ENCODE measurements around the gene CNIH1.
"Not testable (repeated sequence)": the region's sequence is repeated elsewhere in the genome, so short reads cannot be mapped to it uniquely, and the experiment has no call there.

CNIH1 gene

DNA sequence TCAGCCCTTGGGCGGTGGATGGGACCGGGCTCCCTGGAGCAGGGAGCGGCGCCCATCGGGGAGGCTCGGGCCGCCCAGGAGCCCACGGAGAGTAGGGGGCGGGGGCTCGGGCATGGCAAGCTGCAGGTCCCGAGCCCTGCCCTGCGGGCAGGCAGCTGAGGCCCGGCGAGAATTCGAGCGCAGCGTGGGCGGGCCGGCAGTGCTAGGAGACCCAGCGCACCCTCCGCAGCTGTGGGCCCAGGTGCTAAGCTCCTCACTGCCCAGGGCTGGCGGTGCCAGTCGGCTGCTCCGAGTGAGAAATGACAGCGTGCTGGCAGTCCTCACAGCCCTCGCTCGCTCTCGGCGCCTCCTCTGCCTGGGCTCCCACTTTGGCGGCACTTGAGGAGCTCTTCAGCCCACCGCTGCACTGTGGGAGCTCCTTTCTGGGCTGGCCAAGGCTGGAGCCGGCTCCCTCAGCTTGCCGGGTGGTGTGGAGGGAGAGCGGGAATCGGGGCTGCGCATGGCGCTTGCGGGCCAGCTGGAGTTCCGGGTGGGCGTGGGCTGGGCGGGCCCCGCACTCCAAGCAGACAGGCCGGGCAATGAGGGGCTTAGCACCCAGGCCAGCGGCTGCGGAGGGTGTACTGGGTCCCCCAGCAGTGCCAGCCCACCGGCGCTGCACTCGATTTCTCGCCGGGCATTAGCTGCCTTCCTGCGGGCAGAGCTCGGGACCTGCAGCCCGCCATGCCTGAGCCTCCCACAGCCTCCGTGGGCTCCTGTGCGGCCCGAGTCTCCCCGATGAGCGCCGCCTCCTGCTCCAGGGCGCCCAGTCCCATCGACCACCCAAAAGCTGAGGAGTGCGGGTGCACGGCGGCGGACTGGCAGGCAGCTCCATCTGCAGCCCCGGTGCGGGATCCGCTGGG is 47.9 kb downstream of the CNIH1 start:
- not testable (repeated sequence) for H3K9me3 ChIP-seq (ENCODE audit: control insufficient read depth in 2 of 2, low read length in 2 of 2); H3K36me3 ChIP-seq (ENCODE audit: control insufficient read depth in 2 of 2, insufficient read depth in 2 of 2, low read length in 2 of 2); H3K9ac ChIP-seq (ENCODE audit: low read depth in 1 of 2, low read length in 2 of 2); H3K27me3 ChIP-seq (ENCODE audit: control insufficient read depth in 2 of 2, insufficient read depth in 2 of 2, low read length in 2 of 2); H3K4me3 ChIP-seq (ENCODE audit: low read length in 2 of 2); H3K27ac ChIP-seq (ENCODE audit: low read depth in 2 of 2, low read length in 2 of 2); H3K4me1 ChIP-seq (ENCODE audit: control insufficient read depth in 2 of 2, insufficient read depth in 2 of 2, low read length in 2 of 2)

DNA sequence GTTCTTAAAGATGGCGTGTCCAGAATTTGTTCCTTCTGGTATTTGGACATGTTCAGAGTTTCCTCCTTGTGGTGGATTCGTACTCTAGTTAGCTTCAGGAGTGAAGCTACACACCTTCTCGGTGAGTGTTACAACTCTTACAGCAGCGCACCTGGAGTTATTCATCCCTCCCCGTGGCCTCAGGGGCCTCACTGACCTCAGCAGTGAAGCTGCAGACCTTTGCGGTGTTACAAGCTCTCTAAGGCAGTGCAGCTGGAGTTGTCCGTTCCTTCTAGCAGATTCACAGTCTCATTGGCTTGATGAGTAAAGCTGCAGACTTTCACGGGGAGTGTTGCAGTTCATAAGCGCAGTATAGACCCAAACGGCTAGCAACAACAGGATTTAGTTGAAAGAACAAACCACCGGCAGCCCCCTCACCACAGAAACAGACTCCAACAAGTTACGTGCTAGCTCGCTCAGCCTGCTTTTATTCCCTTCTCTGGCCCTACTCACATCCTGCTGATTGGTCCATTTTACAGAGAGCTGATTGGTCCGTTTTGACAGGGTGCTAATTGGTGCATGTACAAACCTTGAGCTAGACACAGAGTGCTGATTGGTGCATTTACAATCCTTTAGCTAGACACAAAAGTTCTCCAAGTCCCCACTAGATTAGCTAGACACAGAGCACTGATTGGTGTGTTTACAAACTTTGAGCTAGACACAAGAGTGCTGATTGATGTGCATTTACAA is 48.9 kb downstream of the CNIH1 start:
- Histone ChIP-seq H3K9me3 (ENCODE audit: control insufficient read depth in 2 of 2, low read length in 2 of 2) (no peaks in the 10 kb centered on the region), H3K27ac (ENCODE audit: low read depth in 2 of 2, low read length in 2 of 2) (no peak overlapping the region), H3K4me3 (ENCODE audit: low read length in 2 of 2) (no peak overlapping the region), H3K36me3 (ENCODE audit: control insufficient read depth in 2 of 2, insufficient read depth in 2 of 2, low read length in 2 of 2) (no peaks in the 10 kb centered on the region), H3K4me1 (ENCODE audit: control insufficient read depth in 2 of 2, insufficient read depth in 2 of 2, low read length in 2 of 2) (peaks cover 0 to under 1% of the 10 kb centered on the region in 2 donors), H3K27me3 (ENCODE audit: control insufficient read depth in 2 of 2, insufficient read depth in 2 of 2, low read length in 2 of 2) (no peaks in the 10 kb centered on the region), H3K9ac (ENCODE audit: low read depth in 1 of 2, low read length in 2 of 2) (no peak overlapping the region)

DNA sequence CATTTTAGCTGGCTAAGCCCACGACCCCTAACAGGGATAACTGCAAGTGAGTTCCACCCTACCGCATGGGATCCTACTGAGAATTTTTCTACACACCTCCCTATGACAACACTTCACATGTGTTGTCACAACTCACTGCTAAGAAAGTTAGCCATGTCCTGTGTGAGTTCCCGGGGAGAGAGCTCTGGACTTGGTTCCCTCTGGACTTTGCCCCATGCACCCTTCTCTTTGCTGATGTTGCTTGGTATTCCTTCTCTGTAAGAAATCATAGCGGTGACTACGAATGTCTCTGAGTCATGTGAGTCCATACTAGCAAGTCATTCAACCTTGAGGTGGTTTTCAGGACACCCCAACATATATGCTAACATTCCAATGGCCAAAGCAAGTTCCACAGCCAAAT is 53.8 kb downstream of the CNIH1 start:
- Histone ChIP-seq H3K9me3 (ENCODE audit: control insufficient read depth in 2 of 2, low read length in 2 of 2) (no peaks in the 10 kb centered on the region), H3K27ac (ENCODE audit: low read depth in 2 of 2, low read length in 2 of 2) (no peak overlapping the region), H3K36me3 (ENCODE audit: control insufficient read depth in 2 of 2, insufficient read depth in 2 of 2, low read length in 2 of 2) (no peaks in the 10 kb centered on the region), H3K9ac (ENCODE audit: low read depth in 1 of 2, low read length in 2 of 2) (no peak overlapping the region), H3K4me1 (ENCODE audit: control insufficient read depth in 2 of 2, insufficient read depth in 2 of 2, low read length in 2 of 2) (no peaks in the 10 kb centered on the region), H3K4me3 (ENCODE audit: low read length in 2 of 2) (no peak overlapping the region), H3K27me3 (ENCODE audit: control insufficient read depth in 2 of 2, insufficient read depth in 2 of 2, low read length in 2 of 2) (no peaks in the 10 kb centered on the region)

DNA sequence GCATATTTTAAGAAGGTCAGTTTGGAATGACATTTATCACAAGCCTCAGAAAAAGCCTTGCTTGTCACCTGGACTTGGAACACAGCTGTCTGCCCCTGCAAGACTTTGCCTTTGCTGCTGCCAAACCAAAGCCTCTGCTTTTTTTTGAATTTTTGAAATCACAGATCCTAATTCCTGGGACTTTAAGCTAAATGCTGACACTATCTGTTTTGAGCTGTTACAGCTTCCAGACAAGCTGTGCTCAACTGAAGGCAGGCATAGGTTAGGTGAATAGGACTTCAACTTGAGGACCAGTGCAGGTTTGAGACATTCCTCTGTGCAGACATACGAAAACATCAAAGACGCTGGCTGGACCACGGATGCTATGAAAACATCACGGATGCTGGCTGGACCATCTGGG is 55.6 kb downstream of the CNIH1 start:
- Histone ChIP-seq H3K36me3 (ENCODE audit: control insufficient read depth in 2 of 2, insufficient read depth in 2 of 2, low read length in 2 of 2) (no peaks in the 10 kb centered on the region), H3K9ac (ENCODE audit: low read depth in 1 of 2, low read length in 2 of 2) (no peak overlapping the region), H3K27ac (ENCODE audit: low read depth in 2 of 2, low read length in 2 of 2) (no peak overlapping the region), H3K27me3 (ENCODE audit: control insufficient read depth in 2 of 2, insufficient read depth in 2 of 2, low read length in 2 of 2) (no peaks in the 10 kb centered on the region), H3K4me3 (ENCODE audit: low read length in 2 of 2) (no peak overlapping the region), H3K9me3 (ENCODE audit: control insufficient read depth in 2 of 2, low read length in 2 of 2) (no peaks in the 10 kb centered on the region), H3K4me1 (ENCODE audit: control insufficient read depth in 2 of 2, insufficient read depth in 2 of 2, low read length in 2 of 2) (no peaks in the 10 kb centered on the region)

DNA sequence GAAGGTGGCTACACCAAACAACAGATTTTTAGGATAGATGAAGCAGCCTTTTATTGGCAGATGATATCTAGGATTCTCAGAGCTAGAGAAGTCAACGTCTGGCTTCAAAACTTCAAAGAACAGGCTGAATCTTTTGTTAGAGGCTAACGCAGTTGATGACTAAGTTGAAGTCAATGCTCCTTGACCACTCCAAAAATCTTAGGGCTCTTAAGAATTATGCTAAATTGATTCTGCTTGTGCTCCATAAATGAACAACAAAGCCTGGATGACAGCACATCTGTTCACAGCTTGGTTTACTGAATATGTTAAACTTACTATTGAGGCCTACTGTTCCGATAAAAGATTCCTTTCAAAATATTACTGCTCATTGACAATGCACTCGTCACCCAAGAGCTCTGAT is 57.3 kb downstream of the CNIH1 start:
- Histone ChIP-seq H3K36me3 (ENCODE audit: control insufficient read depth in 2 of 2, insufficient read depth in 2 of 2, low read length in 2 of 2) (no peaks in the 10 kb centered on the region), H3K27ac (ENCODE audit: low read depth in 2 of 2, low read length in 2 of 2) (no peak overlapping the region), H3K9ac (ENCODE audit: low read depth in 1 of 2, low read length in 2 of 2) (no peak overlapping the region), H3K4me1 (ENCODE audit: control insufficient read depth in 2 of 2, insufficient read depth in 2 of 2, low read length in 2 of 2) (no peaks in the 10 kb centered on the region), H3K27me3 (ENCODE audit: control insufficient read depth in 2 of 2, insufficient read depth in 2 of 2, low read length in 2 of 2) (no peaks in the 10 kb centered on the region), H3K9me3 (ENCODE audit: control insufficient read depth in 2 of 2, low read length in 2 of 2) (no peaks in the 10 kb centered on the region), H3K4me3 (ENCODE audit: low read length in 2 of 2) (no peak overlapping the region)

DNA sequence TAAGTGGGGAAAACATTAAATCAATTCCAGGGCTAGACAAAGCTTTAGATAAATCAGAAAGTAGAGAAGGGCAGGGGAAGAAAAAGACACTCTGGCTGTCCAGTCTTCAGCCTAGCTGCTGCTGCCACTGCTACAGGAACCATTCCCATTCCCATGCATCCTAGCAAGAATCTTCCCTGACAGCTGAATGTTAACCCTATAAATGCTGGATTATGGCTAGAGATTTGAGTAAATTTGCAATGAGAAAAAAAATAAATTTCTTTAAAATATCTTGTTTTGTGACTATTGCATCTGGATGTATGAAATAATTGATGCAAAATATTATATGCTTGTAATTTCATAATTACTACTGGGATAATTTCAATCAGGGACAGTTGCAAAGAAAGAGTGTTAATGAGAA is 59.4 kb downstream of the CNIH1 start:
- Histone ChIP-seq H3K4me3 (ENCODE audit: low read length in 2 of 2) (no peak overlapping the region), H3K27ac (ENCODE audit: low read depth in 2 of 2, low read length in 2 of 2) (no peak overlapping the region), H3K9ac (ENCODE audit: low read depth in 1 of 2, low read length in 2 of 2) (no peak overlapping the region), H3K27me3 (ENCODE audit: control insufficient read depth in 2 of 2, insufficient read depth in 2 of 2, low read length in 2 of 2) (no peaks in the 10 kb centered on the region), H3K9me3 (ENCODE audit: control insufficient read depth in 2 of 2, low read length in 2 of 2) (no peaks in the 10 kb centered on the region), H3K36me3 (ENCODE audit: control insufficient read depth in 2 of 2, insufficient read depth in 2 of 2, low read length in 2 of 2) (no peaks in the 10 kb centered on the region), H3K4me1 (ENCODE audit: control insufficient read depth in 2 of 2, insufficient read depth in 2 of 2, low read length in 2 of 2) (no peaks in the 10 kb centered on the region)

DNA sequence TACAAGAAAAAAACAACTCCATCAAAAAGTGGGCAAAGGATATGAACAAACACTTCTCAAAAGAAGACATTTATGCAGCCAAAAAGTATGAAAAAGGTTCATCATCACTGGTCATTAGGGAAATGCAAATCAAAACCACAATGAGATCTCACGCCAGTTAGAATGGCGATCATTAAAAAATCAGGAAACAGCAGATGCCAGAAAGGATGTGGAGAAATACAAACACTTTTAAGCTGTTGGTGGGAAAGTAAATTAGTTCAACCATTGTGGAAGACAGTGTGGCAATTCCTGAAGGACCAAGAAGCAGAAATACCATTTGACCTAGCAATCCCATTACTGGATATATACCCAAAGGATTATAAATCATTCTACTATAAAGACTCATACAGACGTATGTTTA is 60.6 kb downstream of the CNIH1 start:
- H3K4me1 ChIP-seq (ENCODE audit: control insufficient read depth in 2 of 2, insufficient read depth in 2 of 2, low read length in 2 of 2); H3K27ac ChIP-seq (ENCODE audit: low read depth in 2 of 2, low read length in 2 of 2); H3K36me3 ChIP-seq (ENCODE audit: control insufficient read depth in 2 of 2, insufficient read depth in 2 of 2, low read length in 2 of 2); H3K9ac ChIP-seq (ENCODE audit: low read depth in 1 of 2, low read length in 2 of 2); H3K4me3 ChIP-seq (ENCODE audit: low read length in 2 of 2); H3K27me3 ChIP-seq (ENCODE audit: control insufficient read depth in 2 of 2, insufficient read depth in 2 of 2, low read length in 2 of 2); H3K9me3 ChIP-seq (ENCODE audit: control insufficient read depth in 2 of 2, low read length in 2 of 2): not testable (repeated sequence)

DNA sequence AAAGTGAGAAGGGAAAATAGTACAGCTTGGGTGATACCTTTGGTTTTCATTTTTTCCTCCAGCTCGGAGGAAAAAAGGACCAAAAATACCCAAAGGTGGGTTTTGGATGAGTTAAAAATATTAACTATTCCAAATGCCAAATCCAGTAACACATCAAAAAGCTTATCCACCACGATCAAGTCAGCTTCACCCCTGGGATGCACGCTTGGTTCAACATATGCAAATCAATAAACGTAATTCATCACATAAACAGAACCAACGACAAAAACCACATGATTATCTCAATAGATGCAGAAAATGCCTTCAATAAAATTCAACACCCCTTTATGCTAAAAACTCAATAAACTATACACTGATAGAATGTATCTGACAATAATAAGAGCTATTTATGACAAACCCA is 62.3 kb downstream of the CNIH1 start:
- not testable (repeated sequence) for H3K9ac ChIP-seq (ENCODE audit: low read depth in 1 of 2, low read length in 2 of 2); H3K9me3 ChIP-seq (ENCODE audit: control insufficient read depth in 2 of 2, low read length in 2 of 2); H3K4me3 ChIP-seq (ENCODE audit: low read length in 2 of 2); H3K4me1 ChIP-seq (ENCODE audit: control insufficient read depth in 2 of 2, insufficient read depth in 2 of 2, low read length in 2 of 2); H3K27me3 ChIP-seq (ENCODE audit: control insufficient read depth in 2 of 2, insufficient read depth in 2 of 2, low read length in 2 of 2); H3K27ac ChIP-seq (ENCODE audit: low read depth in 2 of 2, low read length in 2 of 2); H3K36me3 ChIP-seq (ENCODE audit: control insufficient read depth in 2 of 2, insufficient read depth in 2 of 2, low read length in 2 of 2)

DNA sequence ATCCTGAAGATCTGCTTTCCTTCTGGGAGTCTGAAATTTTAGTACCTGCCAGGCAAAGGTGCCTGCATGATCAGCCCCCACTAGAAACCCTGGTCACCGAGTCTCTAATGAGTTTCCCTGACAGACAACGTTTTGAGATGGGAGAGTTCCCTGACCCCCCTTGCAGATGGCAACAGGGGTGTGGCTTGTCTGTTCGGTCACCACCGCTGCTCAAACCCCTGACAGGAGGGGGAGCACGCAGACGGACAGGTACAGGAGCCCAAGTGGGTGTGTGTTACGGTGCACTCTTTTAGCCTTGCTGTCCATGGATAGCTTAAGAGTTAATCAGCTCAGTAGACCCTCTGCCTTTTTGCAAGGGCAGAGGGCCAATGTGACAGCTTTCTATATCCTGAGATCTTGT is 63.7 kb downstream of the CNIH1 start:
- Histone ChIP-seq H3K36me3 (ENCODE audit: control insufficient read depth in 2 of 2, insufficient read depth in 2 of 2, low read length in 2 of 2) (no peaks in the 10 kb centered on the region), H3K4me1 (ENCODE audit: control insufficient read depth in 2 of 2, insufficient read depth in 2 of 2, low read length in 2 of 2) (peaks cover 0 to 3% of the 10 kb centered on the region in 2 donors), H3K9ac (ENCODE audit: low read depth in 1 of 2, low read length in 2 of 2) (no peak overlapping the region), H3K9me3 (ENCODE audit: control insufficient read depth in 2 of 2, low read length in 2 of 2) (no peaks in the 10 kb centered on the region), H3K4me3 (ENCODE audit: low read length in 2 of 2) (no peak overlapping the region), H3K27ac (ENCODE audit: low read depth in 2 of 2, low read length in 2 of 2) (no peak overlapping the region), H3K27me3 (ENCODE audit: control insufficient read depth in 2 of 2, insufficient read depth in 2 of 2, low read length in 2 of 2) (no peaks in the 10 kb centered on the region)

DNA sequence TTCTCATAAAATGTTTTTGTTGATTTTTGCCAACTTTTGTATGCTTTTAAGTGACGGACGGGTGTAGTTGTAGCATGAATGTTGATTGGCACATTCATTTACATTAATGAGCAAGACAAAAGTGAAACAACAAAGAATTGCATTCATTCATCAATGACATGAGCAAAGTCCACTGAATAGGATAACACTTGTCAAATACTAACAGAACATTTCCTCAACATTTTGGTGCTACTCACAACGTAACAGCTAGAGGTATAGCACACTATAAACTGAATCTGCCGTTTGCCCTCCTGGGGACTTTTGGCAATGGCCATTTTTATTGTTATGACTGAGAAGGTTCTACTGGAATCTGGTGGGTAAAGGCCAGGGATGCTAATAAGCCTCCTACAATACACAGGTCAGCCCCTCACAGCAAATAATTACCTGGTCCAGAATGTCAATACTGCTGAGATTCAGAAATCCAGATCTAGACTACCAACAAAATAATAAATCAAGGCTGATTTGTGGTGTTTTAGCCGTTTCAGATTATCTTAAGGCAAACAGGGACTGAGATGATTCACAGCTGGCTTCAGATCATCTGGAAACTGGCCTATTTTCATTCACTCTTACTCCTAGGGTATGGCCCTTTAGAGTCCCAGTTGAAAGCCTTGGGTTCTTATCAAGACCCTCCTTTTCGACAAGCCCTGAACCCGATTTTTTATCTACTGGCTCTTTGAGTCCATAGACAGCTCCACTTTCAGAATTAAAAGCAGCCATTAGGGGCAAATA is 66.9 kb downstream of the CNIH1 start:
- H3K27ac ChIP-seq (ENCODE audit: low read depth in 2 of 2, low read length in 2 of 2) = no peak overlapping the region
- H3K36me3 ChIP-seq (ENCODE audit: control insufficient read depth in 2 of 2, insufficient read depth in 2 of 2, low read length in 2 of 2) = no peaks in the 10 kb centered on the region
- no peak overlapping the region for H3K9ac ChIP-seq (ENCODE audit: low read depth in 1 of 2, low read length in 2 of 2)
- H3K27me3 ChIP-seq (ENCODE audit: control insufficient read depth in 2 of 2, insufficient read depth in 2 of 2, low read length in 2 of 2) = no peaks in the 10 kb centered on the region
- H3K4me3 ChIP-seq (ENCODE audit: low read length in 2 of 2) = no peak overlapping the region
- H3K4me1 ChIP-seq (ENCODE audit: control insufficient read depth in 2 of 2, insufficient read depth in 2 of 2, low read length in 2 of 2) = peaks cover 0 to 3% of the 10 kb centered on the region in 2 donors
- no peaks in the 10 kb centered on the region for H3K9me3 ChIP-seq (ENCODE audit: control insufficient read depth in 2 of 2, low read length in 2 of 2)

All from mucosa of rectum (tissue), 2 donors.